ENCODE results near the gene ABCA13. TPM values are rescaled to one million over a fixed set of nuclear protein-coding genes. Genes with fewer than 3 reads are reported as not detected.

ABCA13 gene
- total and polyA plus RNA-seq, 2 donors (not counting 3 experiments of a cell fraction or from before 2014, with no cell fraction given): 0.01 to 0.11 TPM

GRCh38 chr7:48177271-48177670 lies 6.0 kb downstream of the ABCA13 start:
- no TSS peak for BruUV-seq (replicated peaks)
- H2AFZ ChIP-seq (ENCODE audit: low read depth, low read length): no peak overlapping the region
- intact Hi-C loops (cut with micrococcal nuclease): no loop called here

GRCh38 chr7:48179496-48180030 lies 8.3 kb downstream of the ABCA13 start:
- dilution Hi-C loops (cut with MboI; ENCODE audit: extremely low pct_ligation_motif_present, low sequenced_read_pairs): no loop called here

More at GRCh38 chr7:48177271-48177670, 6.0 kb downstream of the ABCA13 start:
- H4K20me1 ChIP-seq (replicated peaks; ENCODE audit: control insufficient read depth, extremely low read depth, insufficient read depth, low read length): no peaks in the 10 kb centered on the region
- dilution Hi-C loops (cut with MboI; ENCODE audit: extremely low pct_ligation_motif_present, low sequenced_read_pairs): no loop called here
- no peaks in the 10 kb centered on the region for H3K79me2 ChIP-seq (ENCODE audit: control insufficient read depth, insufficient read depth, low read length)
- peaks cover 20% of the 10 kb centered on the region for H3K4me1 ChIP-seq (ENCODE audit: control insufficient read depth, extremely low read depth, insufficient read depth, low read length)
- no peak overlapping the region for H3K27ac ChIP-seq (ENCODE audit: insufficient read depth, low read depth, low read length)
- no peak for TF ChIP-seq POLR2AphosphoS5 (IDR thresholded peaks at IDR 0.05; ENCODE audit: insufficient read depth, low read depth, low read length)
- H3K27me3 ChIP-seq (ENCODE audit: control insufficient read depth in 2 of 2, insufficient read depth in 2 of 2, low read length in 2 of 2): no peaks in the 10 kb centered on the region
- H3K9me3 ChIP-seq (replicated peaks; ENCODE audit: control insufficient read depth, insufficient read depth, low read length): no peaks in the 10 kb centered on the region
- no peak overlapping the region for H3K4me3 ChIP-seq (replicated peaks in 1 of 3; ENCODE audit: insufficient read depth in 1 of 3, low read depth in 1 of 3, low read length in 3 of 3)
- no peak overlapping the region for H3K9ac ChIP-seq (replicated peaks; ENCODE audit: extremely low read depth, insufficient read depth, low read length)
- H3K9me1 ChIP-seq (replicated peaks; ENCODE audit: control insufficient read depth, extremely low read depth, insufficient read depth, low read length): no peaks in the 10 kb centered on the region
- FAIRE-seq: no peak
- no peak overlapping the region for H3K4me2 ChIP-seq (ENCODE audit: insufficient read depth, low read length)
- ChIA-PET CTCF (interaction anchor here (1.0 to 1.5 kb wide), 3 partner anchors 9 to 122 kb away, joined by 3 to 5 read pairs (median 3); no protein-coding TSS in a partner anchor), POLR2A (no interaction called here)
- no peak for DNase-seq (ENCODE audit: low read depth, low spot score)
- H3K36me3 ChIP-seq (ENCODE audit: control insufficient read depth in 2 of 2, extremely low read depth in 1 of 2, insufficient read depth in 2 of 2, low read length in 2 of 2): no peaks in the 10 kb centered on the region

More at GRCh38 chr7:48179496-48180030, 8.3 kb downstream of the ABCA13 start:
- Histone ChIP-seq H4K20me1 (replicated peaks; ENCODE audit: control insufficient read depth, extremely low read depth, insufficient read depth, low read length) (no peaks in the 10 kb centered on the region), H3K9me1 (replicated peaks; ENCODE audit: control insufficient read depth, extremely low read depth, insufficient read depth, low read length) (no peaks in the 10 kb centered on the region), H3K4me1 (ENCODE audit: control insufficient read depth, extremely low read depth, insufficient read depth, low read length) (peaks cover 3% of the 10 kb centered on the region), H3K27me3 (ENCODE audit: control insufficient read depth in 2 of 2, insufficient read depth in 2 of 2, low read length in 2 of 2) (no peaks in the 10 kb centered on the region), H3K9ac (replicated peaks; ENCODE audit: extremely low read depth, insufficient read depth, low read length) (no peak overlapping the region), H3K4me2 (ENCODE audit: insufficient read depth, low read length) (no peak overlapping the region), H3K9me3 (replicated peaks; ENCODE audit: control insufficient read depth, insufficient read depth, low read length) (no peaks in the 10 kb centered on the region), H3K36me3 (ENCODE audit: control insufficient read depth in 2 of 2, extremely low read depth in 1 of 2, insufficient read depth in 2 of 2, low read length in 2 of 2) (no peaks in the 10 kb centered on the region), H3K27ac (ENCODE audit: insufficient read depth, low read depth, low read length) (no peak overlapping the region), H3K79me2 (ENCODE audit: control insufficient read depth, insufficient read depth, low read length) (no peaks in the 10 kb centered on the region), H3K4me3 (replicated peaks in 1 of 3; ENCODE audit: insufficient read depth in 1 of 3, low read depth in 1 of 3, low read length in 3 of 3) (no peak overlapping the region), H2AFZ (ENCODE audit: low read depth, low read length) (no peak overlapping the region)
- TF ChIP-seq MYC (IDR thresholded peaks at IDR 0.05; ENCODE audit: low read depth, low read length) (no peak), GATA2 (IDR thresholded peaks at IDR 0.05; ENCODE audit: insufficient read depth, insufficient read length, low read depth, low read length) (no peak), FOS (IDR thresholded peaks at IDR 0.05; ENCODE audit: borderline replicate concordance, insufficient read depth, low read length) (no peak), EZH2 (IDR thresholded peaks at IDR 0.05; ENCODE audit: borderline replicate concordance, low read depth, low read length, severe bottlenecking) (no peak), CTCF (IDR thresholded peaks at IDR 0.05; ENCODE audit: extremely low read depth in 1 of 2, insufficient read depth in 1 of 2, low read depth in 1 of 2, low read length in 2 of 2) (no peak), POLR2AphosphoS5 (IDR thresholded peaks at IDR 0.05; ENCODE audit: insufficient read depth, low read depth, low read length) (no peak), JUN (IDR thresholded peaks at IDR 0.05; ENCODE audit: borderline replicate concordance, insufficient read depth, insufficient read length, low read depth) (no peak), POLR2A (IDR thresholded peaks at IDR 0.05; ENCODE audit: low read depth, low read length) (no peak)
- TF ChIP-seq, protein P1, sequence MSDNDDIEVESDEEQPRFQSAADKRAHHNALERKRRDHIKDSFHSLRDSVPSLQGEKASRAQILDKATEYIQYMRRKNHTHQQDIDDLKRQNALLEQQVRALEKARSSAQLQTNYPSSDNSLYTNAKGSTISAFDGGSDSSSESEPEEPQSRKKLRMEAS (IDR thresholded peaks at IDR 0.05; ENCODE audit: insufficient read depth, insufficient read length): no peak
- no TSS peak for BruUV-seq (replicated peaks)
- POLR2A ChIA-PET: no interaction called here
- DNase-seq (ENCODE audit: low read depth, low spot score) (no peak), FAIRE-seq (no peak)
- CTCF ChIA-PET: no interaction called here
- intact Hi-C loops (cut with micrococcal nuclease): no loop called here
